Thoracic aorta (tissue), 2 donors: ENCODE results near the gene TMEM235. TPM values are rescaled to one million over a fixed set of nuclear protein-coding genes. Genes with fewer than 3 reads are reported as not detected.

Experiments
- ATAC-seq: fragments of 150-250 bp; one replicate; pipeline ENCODE4 v1.8.0; 2017; ENCODE audit warnings: low read depth; ENCODE audit not compliant: insufficient number of reproducible peaks, low FRiP score
- DNase-seq: peaks from one replicate; pipeline ENCODE4 v3.0.0-alpha.2; 2020; ENCODE audit warnings: low spot score
- H3K27ac ChIP-seq, 2 donors: fragments of 200-600 bp; sonication (generic); 1 replicate in 1 of 2; 2 replicates in 1 of 2; pipeline ENCODE4 v1.5.1; 2016; ENCODE audit warnings: mild to moderate bottlenecking in 2 of 2, moderate library complexity in 2 of 2
- H3K27me3 ChIP-seq: fragments of 200-600 bp; sonication (generic); replicated peaks from 2 replicates; pipeline ENCODE4 v1.6.0; 2016; ENCODE audit warnings: mild to moderate bottlenecking; ENCODE audit not compliant: insufficient read depth
- H3K36me3 ChIP-seq: fragments of 200-600 bp; sonication (generic); one replicate; pipeline ENCODE4 v1.5.1; 2016
- H3K4me1 ChIP-seq, 2 donors: fragments of 200-600 bp; sonication (generic); 1 replicate in 1 of 2; 2 replicates in 1 of 2; pipeline versions ENCODE4 v1.5.1 to v1.6.0; 2016; ENCODE audit warnings: low read depth in 2 of 2, mild to moderate bottlenecking in 1 of 2; ENCODE audit not compliant: control insufficient read depth in 1 of 2
- H3K4me3 ChIP-seq: fragments of 200-600 bp; sonication (generic); 2 replicates; pipeline ENCODE4 v1.5.1; 2016; ENCODE audit warnings: mild to moderate bottlenecking
- H3K9me3 ChIP-seq: fragments of 200-600 bp; sonication (generic); 2 replicates; pipeline ENCODE4 v1.5.1; 2016
- total RNA-seq, 2 donors: library from RNA; depleted of rRNA; stranded (reverse); fragments of >200 nt; gene quantifications; one replicate each; pipeline versions ENCODE4 v1.1.0 to v1.2.3, GENCODE V29; 2016
- TF ChIP-seq, protein P1 (sequence below): fragments of 200-600 bp; sonication (generic); IDR thresholded peaks from one replicate; pipeline ENCODE4 v1.5.1; 2019; ENCODE audit warnings: antibody characterized with exemption

Gene TMEM235
- total RNA-seq, 2 donors from 2014 or later: not detected

DNA sequence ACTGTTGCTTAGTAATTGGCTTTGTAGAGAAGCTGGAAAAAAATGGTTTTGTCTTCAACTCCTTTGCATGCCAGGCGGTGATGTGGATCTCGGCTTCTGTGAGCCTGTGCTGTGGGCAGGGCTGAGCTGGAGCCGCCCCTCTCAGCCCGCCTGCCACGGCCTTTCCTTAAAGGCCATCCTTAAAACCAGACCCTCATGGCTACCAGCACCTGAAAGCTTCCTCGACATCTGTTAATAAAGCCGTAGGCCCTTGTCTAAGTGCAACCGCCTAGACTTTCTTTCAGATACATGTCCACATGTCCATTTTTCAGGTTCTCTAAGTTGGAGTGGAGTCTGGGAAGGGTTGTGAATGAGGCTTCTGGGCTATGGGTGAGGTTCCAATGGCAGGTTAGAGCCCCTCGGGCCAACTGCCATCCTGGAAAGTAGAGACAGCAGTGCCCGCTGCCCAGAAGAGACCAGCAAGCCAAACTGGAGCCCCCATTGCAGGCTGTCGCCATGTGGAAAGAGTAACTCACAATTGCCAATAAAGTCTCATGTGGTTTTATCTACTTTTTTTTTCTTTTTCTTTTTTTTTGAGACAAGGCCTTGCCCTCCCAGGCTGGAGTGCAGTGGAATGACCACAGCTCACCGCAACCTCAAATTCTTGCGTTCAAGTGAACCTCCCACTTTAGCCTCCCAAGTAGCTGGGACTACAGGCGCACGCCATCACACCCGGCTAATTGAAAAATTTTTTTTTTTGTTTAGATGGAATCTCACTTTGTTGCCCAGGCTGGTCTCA is 6.2 kb upstream of the TMEM235 start:
- Histone ChIP-seq H3K4me1 (no peaks in the 10 kb centered on the region), H3K27ac (no peak overlapping the region), H3K27me3 (no peaks in the 10 kb centered on the region), H3K9me3 (no peaks in the 10 kb centered on the region), H3K36me3 (no peaks in the 10 kb centered on the region), H3K4me3 (no peak overlapping the region)
- ATAC-seq (no peak), DNase-seq (no peak)
- TF ChIP-seq, protein P1, sequence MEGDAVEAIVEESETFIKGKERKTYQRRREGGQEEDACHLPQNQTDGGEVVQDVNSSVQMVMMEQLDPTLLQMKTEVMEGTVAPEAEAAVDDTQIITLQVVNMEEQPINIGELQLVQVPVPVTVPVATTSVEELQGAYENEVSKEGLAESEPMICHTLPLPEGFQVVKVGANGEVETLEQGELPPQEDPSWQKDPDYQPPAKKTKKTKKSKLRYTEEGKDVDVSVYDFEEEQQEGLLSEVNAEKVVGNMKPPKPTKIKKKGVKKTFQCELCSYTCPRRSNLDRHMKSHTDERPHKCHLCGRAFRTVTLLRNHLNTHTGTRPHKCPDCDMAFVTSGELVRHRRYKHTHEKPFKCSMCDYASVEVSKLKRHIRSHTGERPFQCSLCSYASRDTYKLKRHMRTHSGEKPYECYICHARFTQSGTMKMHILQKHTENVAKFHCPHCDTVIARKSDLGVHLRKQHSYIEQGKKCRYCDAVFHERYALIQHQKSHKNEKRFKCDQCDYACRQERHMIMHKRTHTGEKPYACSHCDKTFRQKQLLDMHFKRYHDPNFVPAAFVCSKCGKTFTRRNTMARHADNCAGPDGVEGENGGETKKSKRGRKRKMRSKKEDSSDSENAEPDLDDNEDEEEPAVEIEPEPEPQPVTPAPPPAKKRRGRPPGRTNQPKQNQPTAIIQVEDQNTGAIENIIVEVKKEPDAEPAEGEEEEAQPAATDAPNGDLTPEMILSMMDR: no peak

DNA sequence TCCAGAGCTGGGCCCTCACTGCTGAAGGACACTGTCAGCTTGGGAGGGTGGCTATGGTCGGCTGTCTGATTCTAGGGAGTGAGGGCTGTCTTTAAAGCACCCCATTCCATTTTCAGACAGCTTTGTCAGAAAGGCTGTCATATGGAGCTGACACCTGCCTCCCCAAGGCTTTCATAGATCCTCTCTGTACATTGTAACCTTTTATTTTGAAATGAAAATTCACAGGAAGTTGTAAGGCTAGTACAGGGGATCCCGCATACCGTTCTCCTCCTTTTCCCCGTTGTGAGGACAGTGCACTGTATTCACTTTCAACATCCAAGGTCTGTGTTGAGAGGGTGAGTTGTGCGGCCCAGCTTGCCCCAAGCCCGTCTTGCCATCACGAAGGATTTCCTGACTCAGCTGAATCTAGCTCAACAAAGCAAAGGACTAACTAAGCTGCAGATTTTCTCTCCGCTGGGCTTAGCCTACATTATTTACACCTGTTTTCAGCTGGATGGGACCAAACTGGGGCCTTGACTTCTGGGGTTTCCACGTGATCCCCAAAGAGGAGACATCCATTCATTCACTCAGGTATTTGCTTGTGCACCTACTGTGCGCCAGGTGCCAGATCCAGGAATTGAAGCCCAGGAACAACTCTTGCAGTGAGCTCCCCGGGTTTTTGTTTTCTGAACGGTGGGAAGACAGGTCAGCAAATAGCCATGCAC is 5.2 kb upstream of the TMEM235 start:
- Histone ChIP-seq H3K9me3 (no peaks in the 10 kb centered on the region), H3K36me3 (no peaks in the 10 kb centered on the region), H3K27ac (no peak overlapping the region), H3K4me1 (no peaks in the 10 kb centered on the region), H3K27me3 (peaks cover 2% of the 10 kb centered on the region), H3K4me3 (no peak overlapping the region)
- DNase-seq (no peak), ATAC-seq (no peak)
- TF ChIP-seq, protein P1: no peak

DNA sequence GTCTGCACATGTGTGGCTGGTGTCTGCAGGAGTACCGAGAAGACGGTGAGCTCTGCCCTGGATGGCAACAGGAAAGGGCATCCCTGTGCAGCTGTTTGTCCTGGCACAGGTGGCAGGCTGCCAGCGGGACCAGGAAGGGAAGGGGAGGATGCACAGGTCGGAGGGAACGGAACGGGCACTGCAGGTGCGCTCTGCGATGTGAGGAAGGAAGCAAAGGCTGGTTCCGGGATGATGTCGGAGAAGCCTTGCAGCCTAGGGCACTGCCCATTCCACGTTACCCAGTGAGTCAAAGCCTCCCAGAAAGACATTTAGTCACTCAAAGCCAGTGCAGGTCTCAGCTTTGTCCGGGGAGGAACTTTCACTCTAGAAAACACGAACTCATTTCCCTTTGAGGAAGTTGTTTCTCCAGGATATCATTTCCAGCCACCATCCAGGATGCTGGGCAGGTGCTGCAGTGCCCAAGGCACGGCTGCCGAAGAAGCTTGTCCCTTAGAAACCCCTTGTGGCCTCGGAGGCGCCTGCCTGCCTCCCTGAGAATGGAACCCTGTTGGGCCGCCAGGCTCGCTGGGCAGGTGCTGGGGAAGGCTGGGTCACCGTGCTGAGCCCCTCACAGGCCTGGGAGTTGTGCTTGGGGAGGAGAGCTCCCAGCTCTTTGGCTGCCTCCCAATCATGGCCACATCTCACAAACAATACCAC is 4.5 kb upstream of the TMEM235 start:
- DNase-seq (no peak), ATAC-seq (no peak)
- Histone ChIP-seq H3K4me1 (no peaks in the 10 kb centered on the region), H3K27ac (no peak overlapping the region), H3K27me3 (peaks cover 3% of the 10 kb centered on the region), H3K36me3 (no peaks in the 10 kb centered on the region), H3K4me3 (no peak overlapping the region), H3K9me3 (no peaks in the 10 kb centered on the region)
- TF ChIP-seq, protein P1: no peak

DNA sequence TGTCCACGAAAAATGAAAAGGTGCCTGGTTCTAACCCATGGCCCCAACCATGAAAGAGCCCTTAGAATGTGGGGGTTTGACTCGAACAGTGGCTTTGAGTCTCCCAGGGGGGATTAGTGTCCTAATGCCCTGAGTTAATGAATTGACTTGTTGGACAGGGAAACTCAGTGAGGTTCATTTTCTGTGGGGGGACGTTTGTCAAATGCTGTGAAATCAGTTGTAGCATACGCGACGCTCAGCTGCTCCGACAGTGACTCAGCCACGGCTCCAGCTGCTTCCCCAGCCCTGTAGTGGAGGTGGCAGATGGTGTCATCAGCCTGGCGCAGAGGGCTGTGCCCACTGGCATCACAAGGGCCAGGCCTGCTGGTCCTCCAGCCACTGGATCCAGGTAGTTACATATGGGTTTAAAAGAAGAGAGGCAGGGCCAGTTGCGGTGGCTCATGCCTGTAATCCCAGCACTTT is 3.9 kb upstream of the TMEM235 start:
- Histone ChIP-seq H3K36me3 (no peaks in the 10 kb centered on the region), H3K4me3 (no peak overlapping the region), H3K27ac (no peak overlapping the region), H3K4me1 (no peaks in the 10 kb centered on the region), H3K9me3 (no peaks in the 10 kb centered on the region), H3K27me3 (peaks cover 3% of the 10 kb centered on the region)
- DNase-seq (no peak), ATAC-seq (no peak)
- TF ChIP-seq, protein P1: no peak

DNA sequence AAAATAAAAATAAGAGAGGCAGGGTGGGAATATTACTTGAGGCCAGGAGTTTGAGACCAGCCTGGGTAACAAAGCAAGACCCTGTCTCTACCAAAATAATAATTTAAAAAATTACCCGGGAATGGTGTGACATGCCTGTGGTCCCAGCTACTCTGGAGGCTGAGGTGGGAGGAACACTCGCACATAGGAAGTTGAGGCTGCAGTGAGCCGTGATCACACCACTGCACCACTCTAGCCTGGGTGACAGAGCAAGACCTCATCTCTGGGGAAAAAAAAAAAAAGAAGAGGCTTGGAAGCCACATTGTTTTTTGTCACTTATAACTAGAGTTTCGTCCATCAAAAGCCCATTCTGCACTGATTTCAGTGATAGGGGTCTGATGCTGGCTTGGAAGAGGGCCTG is 3.3 kb upstream of the TMEM235 start:
- Histone ChIP-seq H3K36me3 (no peaks in the 10 kb centered on the region), H3K4me3 (no peak overlapping the region), H3K4me1 (no peaks in the 10 kb centered on the region), H3K27ac (no peak overlapping the region), H3K9me3 (no peaks in the 10 kb centered on the region), H3K27me3 (peaks cover 3% of the 10 kb centered on the region)
- ATAC-seq: no peak
- TF ChIP-seq, protein P1: no peak
- DNase-seq: no peak
